GM23338 (cell line): ENCODE data around the gene PTPRN2.
"Not testable (repeated sequence)": the region's sequence is repeated elsewhere in the genome, so short reads cannot be mapped to it uniquely, and the experiment has no call there.

Experiments
- CREB1 ChIP-seq: fragments of 250-450 bp; sonication (Bioruptor Pico); IDR thresholded peaks from 2 replicates; pipeline ENCODE4 v1.5.0; 2020; ENCODE audit warnings: low read depth, mild to moderate bottlenecking, moderate library complexity
- CTCF ChIP-seq, 2 experiments: fragments of 200-600 bp in 1 of 2; sonication (generic) in 1 of 2; conservative IDR thresholded peaks; 2 replicates each; pipeline versions ENCODE4 v1.5.1 to v1.6.1; 2016 to 2017; ENCODE audit warnings: antibody characterized with exemption in 2 of 2, low read depth in 2 of 2, mild to moderate bottlenecking in 2 of 2, moderate library complexity in 1 of 2
- ETS1 ChIP-seq: IDR thresholded peaks from 2 replicates; pipeline ENCODE4 v1.6.1; 2016; ENCODE audit warnings: antibody characterized with exemption
- EZH2 ChIP-seq: fragments of 200-600 bp; sonication (generic); IDR thresholded peaks from one replicate; pipeline ENCODE4 v1.8.0; 2017; ENCODE audit warnings: antibody characterized with exemption, mild to moderate bottlenecking, low read depth; ENCODE audit not compliant: unreplicated experiment
- EZH2phosphoT487 ChIP-seq: fragments of 200-600 bp; sonication (generic); IDR thresholded peaks from one replicate; pipeline ENCODE4 v1.8.1; 2018; ENCODE audit warnings: antibody characterized with exemption; ENCODE audit not compliant: unreplicated experiment
- JUNB ChIP-seq: IDR thresholded peaks from one replicate; pipeline ENCODE4 v1.6.1; 2016; ENCODE audit warnings: antibody characterized with exemption; ENCODE audit not compliant: unreplicated experiment
- POLR2AphosphoS5 ChIP-seq: IDR thresholded peaks from 2 replicates; pipeline ENCODE4 v1.6.1; 2016; ENCODE audit warnings: antibody characterized with exemption, low read depth
- REST ChIP-seq: IDR thresholded peaks from one replicate; pipeline ENCODE4 v1.6.1; 2018; ENCODE audit warnings: antibody characterized with exemption; ENCODE audit not compliant: unreplicated experiment
- STAT1 ChIP-seq: IDR thresholded peaks from one replicate; pipeline ENCODE4 v1.6.1; 2016; ENCODE audit warnings: antibody characterized with exemption; ENCODE audit not compliant: unreplicated experiment

GRCh38 chr7:157563467-157564135, 1024.0 kb downstream of the PTPRN2 start:
- TF ChIP-seq CTCF (conservative IDR thresholded peaks at IDR 0.05; ENCODE audit: low read depth in 2 of 2); EZH2phosphoT487; REST; POLR2AphosphoS5; JUNB; EZH2; STAT1; CREB1; ETS1: not testable (repeated sequence)
